NCI-H2107 (cell line): ENCODE results near the gene TAS1R1.
A peak's percentile ranks its signal among the peaks of the same experiment; 100 is the strongest.

Experiments
- DNase-seq: peaks from one replicate; lab custom pipeline; 2025; lab: John Stamatoyannopoulos, UW

The TAS1R1 gene

GRCh38 chr1:6612641-6613360 is 57.7 kb downstream of the TAS1R1 start:
- DNase-seq, result no peak

- peak; percentile 75 for DNase-seq
Measured at GRCh38 chr1:6613361-6614018, 58.4 kb downstream of the TAS1R1 start, which contains the start of gene PHF13. TSS of gene PHF13 (plus strand) at chr1:6613731. CDS start at chr1:6614067, 336 bp downstream.

DNA sequence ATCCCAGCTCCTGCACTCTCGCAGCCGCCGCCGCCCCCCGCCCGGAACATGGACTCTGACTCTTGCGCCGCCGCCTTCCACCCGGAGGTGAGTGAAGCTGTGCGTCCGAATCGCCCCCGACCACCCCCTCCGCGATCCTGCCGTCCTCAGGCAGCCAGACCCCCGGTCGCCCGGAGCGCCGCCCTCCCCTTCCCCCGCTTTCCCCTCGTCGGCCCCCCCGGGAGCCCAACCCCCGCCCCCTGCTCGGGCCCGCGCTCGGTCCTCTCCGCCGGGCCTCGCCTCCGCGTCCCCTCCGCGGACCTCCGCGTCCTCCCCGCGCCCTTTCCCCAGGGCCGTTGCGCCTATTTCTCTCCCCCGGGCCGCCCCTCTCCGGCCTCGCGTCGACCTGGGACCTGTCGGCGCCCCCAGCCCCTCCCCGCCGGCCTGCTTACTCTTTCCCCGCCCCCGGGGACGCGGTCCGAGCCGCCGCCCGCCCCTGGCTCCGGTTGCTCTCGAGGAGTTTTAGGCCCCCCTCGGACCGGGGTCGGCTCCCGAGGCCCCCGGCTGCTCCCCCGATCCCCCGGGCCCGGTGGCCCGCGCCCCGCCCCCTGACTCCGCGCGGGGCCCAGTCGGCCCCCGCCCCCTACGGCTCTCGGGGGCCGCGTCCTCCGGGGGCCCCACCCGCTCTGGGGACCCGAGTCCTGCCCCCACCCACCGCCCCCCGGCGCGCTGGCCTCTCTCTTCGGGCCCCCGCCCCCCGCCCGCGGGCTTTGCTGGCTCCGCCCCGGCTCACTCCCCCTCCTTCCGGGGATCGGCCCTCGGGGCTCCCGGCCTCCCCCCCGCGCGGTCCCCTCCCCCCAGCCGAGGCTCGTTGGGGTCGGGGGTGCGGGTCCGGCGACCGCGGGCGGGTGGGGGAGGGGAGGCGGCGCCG is 59.2 kb downstream of the TAS1R1 start:
- DNase-seq, result no peak

- no peak for DNase-seq
Measured at GRCh38 chr1:6614929-6615785, 60.0 kb downstream of the TAS1R1 start.

DNA sequence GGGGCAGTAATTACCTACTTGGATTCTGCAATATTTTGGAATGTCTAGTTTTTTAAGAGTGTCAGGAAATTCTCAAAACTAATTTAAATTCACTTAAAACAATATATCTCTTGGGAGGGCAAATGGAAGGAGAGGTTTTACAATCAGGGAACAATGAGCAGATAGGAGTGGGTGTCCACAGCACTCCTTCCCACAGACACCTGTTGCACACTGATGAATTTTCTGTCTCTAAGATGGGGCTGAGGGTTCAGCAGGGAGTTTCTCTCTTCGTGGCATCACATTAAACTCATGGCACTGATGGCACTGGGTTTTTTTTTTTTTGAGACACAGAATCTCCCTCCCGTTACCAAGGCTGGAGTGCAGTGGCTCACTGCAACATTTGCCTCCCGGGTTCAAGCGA is 63.9 kb downstream of the TAS1R1 start:
- DNase-seq, result no peak

- DNase-seq, result no peak
Measured at GRCh38 chr1:6621429-6622391, 66.6 kb downstream of the TAS1R1 start.

GRCh38 chr1:6622396-6623152 is 67.5 kb downstream of the TAS1R1 start:
- no peak for DNase-seq

DNA sequence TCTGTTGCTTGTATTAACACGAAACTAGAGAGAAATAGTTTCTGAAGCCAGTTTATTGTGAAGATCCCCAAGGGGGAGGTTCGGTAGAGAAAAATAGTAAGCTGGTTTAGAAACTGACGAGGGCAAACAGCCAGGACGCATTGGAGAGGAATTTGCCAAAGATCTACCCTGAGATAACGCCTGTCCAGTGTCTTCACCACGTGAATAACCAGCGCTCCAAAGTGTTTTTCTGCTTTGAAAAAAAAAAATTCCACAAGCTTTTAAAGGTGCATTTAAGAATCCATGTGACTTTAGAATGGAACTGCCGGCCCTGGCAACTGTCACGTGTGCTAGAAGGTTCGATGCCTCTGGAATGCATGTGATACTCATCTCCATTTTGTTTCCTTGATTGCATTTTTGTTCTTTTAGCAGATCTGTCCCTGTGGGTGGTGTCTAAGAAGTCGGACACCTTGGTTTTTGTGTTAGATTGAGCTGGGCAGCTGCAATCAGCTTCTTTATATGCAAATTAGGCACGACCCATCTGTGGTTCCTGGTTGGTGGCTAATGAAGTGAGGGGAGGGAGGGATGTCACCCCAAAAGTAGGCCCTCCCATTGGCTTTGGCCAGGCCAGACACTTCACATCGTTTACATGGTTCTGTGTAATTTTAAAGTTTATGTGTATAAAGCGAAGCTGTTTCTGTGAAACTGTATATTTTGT is 68.3 kb downstream of the TAS1R1 start:
- DNase-seq, result no peak

DNA sequence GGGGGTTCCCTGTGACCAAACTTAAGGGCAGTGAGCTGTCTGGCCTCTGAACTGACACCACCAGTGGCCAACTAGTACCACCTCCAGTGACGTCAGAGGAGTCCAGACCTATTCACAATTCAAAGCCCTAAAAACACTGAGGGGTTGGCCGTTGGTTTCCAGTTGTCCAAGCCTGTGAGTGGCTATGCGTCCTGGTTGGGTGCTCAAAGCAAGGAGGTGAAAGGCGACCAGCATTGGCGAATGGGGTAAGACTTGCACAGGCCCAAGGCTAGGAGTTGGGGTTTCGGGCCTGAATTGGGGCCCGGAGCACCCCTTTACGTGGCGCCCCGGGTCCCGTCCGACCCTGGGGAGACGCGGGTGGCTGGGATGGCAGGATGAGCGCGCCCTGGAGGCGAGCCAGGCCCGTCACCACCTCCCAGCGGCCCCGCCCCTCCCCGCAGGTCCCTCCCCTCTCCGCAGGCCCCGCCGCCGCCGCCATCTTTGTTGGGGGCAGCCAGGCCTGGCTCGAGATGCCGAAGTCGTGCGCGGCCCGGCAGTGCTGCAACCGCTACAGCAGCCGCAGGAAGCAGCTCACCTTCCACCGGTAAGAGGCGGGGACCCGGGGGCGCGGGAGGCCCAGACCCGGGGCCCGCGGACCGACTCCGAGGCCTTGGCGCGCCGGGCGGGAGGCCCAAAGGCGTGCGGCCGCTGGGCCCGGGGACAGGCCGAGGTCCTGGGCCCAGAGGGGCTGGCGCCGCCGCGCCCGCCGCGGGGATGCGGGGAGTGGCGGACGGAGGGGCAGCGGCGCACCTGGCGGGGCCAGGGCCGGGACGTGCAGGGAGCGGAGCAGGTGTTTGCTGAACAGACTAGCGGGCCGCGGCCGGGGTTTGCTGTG is 69.8 kb downstream of the TAS1R1 start, which contains the start of gene THAP3:
Gene THAP3 (plus strand): TSS at position 159 of the 874 bp plus-strand sequence. CDS start 351 bp downstream, at position 510.
- DNase-seq, result no peak

DNA sequence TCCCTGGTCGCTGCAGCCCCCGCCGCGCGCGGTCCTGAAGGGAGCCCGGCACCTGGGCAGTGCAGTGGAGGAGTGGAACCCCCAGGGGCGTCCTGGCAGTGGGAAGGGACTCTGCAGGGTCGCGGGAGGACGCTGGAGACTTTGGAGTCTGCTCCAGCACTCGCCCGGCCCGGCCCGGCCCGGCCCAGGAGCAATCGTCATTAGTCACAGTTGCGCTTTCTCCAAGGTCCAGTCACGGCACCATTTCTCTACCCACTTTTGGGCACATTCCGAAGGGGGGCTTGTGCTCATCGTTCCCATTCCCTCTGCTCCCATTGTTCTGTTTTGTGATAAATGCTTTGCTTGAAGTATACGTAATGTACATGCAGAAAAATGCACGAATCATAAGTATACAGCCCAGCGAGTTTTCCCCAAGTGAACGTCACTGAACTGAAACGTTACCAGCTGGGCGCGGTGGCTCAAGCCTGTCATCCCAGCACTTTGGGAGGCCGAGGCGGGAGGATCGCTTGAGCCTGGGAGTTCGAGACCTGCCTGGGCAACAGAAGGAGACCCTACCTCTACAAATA is 70.6 kb downstream of the TAS1R1 start:
- DNase-seq, result no peak

- no peak for DNase-seq
Measured at GRCh38 chr1:6627031-6627430, 71.9 kb downstream of the TAS1R1 start.

DNA sequence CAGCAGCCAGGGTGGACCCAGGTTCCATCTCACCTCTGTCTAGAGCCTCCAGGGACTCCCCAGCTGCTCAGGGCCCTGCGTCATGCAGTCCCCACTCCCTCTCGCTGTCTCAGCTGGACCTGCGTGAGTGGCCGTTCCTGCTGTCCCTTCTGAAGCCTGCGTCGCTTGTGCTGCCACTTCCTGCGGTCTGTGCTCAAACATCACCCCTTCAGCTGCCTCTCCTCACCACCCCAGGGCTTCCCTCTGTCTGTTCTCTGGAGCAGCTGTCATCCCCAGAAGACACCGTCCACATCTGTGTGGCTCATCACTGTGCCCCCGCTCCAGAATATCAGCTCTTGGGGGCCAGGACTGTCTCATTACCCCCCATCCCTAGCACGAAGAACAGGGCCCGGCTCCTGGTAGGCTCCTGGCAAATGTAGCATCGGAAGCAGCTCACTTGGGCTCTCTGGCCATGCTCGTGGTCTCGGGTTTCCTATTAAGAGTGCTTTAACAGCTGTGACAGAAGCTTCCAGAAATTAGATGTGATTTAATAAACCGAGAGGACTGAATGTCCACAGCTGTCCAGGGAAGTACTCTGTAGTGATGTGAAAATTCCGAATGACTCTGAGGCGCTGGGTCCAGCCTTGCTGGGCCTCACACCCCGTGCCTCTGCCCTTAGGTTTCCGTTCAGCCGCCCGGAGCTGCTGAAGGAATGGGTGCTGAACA is 72.9 kb downstream of the TAS1R1 start:
- no peak for DNase-seq

- no peak for DNase-seq
Measured at GRCh38 chr1:6628971-6629479, 73.9 kb downstream of the TAS1R1 start.
